Retinal pigment epithelial cell (primary cell): ENCODE measurements around the gene ENO2.

Experiments used
- DNase-seq: peaks from one replicate; pipeline ENCODE4 v3.0.0-alpha.2; 2010; ENCODE audit warnings: low read depth
- H3K4me3 ChIP-seq: 2 replicates; pipeline ENCODE4 v1.5.1; 2011; ENCODE audit warnings: mild to moderate bottlenecking, low read length, control low read depth, moderate library complexity
- CTCF ChIP-seq: conservative IDR thresholded peaks from 2 replicates; pipeline ENCODE4 v1.5.1; 2011; ENCODE audit warnings: low read depth, low read length, control low read depth, inconsistent platforms

The ENO2 gene

DNA sequence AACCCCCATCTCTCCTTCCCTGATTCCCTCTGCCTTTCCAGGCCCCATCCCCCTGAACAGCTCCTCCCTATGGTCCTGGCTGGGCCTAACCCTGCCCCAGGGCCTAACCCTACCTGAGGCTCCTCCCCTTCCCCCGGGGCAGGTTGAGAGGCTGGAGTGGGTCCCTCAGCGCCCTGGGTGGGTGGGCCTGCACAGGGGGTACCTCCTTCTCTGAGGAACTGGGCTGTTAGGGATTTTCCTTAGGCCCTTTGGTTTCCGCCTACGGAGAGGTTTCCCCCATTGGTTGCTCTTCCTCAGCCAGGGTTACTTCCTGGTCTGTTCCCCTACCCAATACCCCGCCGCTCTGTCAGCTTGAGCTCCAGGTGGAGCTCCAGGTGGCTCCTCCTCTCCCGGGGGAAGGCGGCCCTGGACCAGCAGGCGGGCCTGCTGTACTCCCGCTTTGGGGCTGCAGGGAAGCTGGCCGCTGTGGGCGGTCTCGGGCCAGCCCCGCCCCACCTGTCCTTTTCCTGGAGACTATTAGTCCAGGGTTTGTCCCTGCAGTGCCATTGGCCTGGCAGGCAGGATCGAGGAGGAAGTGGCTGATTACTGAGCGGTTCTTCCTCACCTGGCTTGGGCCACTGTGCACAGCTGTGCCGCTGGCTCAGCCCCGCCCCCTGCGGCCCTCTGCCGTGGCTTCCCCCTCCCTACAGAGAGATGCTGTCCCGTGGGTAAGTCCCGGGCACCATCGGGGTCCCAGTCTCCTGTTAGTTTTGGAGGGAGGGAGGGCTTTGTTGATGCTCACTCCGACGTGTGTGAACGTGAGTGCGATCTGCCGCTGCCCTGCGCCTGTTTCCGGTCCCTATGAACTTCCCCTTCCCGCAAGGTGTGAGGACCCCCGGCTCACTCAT lies 31.9 kb downstream of the ENO2 start:
- no peak for TF ChIP-seq CTCF
- no peak for DNase-seq
- H3K4me3 ChIP-seq, result peak overlapping the region; percentile 57

DNA sequence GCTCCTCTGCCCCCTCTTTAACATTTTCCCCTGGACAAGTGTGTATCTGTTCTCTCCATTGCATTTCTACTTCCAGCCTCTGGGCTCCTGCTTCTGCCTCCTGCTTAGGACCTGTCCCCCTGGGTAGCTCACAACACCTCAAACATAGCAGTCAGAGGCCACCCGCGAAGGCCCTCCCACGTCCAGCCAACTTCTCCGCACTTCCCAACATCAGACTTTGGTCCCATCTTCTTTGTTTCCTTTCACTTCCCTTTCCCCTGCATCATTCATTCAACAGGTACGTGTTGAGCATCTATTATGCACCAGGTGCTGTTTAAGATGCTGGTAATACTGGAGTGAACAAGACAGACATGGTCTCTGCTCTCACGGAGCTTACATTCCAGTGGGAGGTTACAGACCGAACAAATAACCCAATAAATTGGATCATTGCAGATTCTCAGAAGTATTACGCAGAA lies 32.6 kb downstream of the ENO2 start:
- no peak for TF ChIP-seq CTCF
- no peak for DNase-seq
- peak overlapping the region; percentile 57 for H3K4me3 ChIP-seq

DNA sequence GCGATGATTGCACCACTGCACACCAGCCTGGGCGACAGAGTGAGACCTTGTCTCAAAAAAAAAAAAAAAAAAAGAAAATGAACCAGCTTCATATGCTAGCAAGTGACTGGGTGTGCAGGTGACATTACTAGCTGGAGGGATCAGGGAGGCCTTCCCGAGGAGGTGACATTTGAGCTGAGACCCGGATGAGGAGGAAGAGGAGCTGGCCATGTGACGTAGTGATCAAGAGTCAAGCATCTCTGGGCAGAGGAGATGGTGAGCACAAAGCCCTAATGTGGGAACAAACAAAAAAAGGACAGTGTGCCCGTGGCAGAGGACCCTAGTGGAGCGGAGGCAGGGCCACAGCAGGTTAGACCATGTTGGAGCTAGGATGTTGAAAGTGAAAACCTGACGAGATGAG lies 33.2 kb downstream of the ENO2 start:
- H3K4me3 ChIP-seq, result no peak overlapping the region
- no peak for DNase-seq
- TF ChIP-seq CTCF, result no peak

DNA sequence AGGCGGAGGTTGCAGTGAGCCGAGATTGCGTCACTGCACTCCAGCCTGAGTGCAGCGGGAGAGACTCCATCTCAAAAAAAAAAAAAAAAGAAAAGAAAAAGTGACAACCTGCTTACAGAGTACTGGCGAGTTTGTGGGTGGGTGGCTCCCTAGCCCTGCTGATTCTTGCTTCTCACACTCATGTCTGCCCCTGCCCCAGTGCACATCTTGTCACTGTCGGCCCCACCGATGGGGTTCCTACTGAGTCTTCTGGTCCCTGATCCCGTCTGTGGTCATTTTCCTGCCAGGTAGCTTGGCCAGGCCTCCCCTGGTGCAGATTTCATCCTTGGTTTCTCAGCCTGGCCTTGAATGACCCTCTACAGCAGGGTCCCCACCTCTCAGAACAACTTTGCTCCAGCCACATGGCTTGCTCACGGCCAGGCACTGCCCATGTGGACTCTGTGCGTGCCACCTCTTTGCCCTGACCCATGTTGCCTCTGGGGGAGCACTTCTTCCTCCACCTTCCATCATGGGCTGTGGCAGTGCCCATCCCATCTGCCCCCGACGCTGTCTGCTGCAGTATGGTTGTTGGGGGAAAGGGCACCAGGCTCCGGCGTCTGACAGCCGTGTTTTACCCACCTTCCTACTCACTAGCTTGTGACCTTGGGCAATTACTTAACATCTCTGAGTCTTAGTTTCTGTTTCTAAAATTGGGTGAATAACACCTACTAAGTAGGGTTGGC lies 34.7 kb downstream of the ENO2 start:
- peak; percentile 20 for TF ChIP-seq CTCF
- no peak for DNase-seq

DNA sequence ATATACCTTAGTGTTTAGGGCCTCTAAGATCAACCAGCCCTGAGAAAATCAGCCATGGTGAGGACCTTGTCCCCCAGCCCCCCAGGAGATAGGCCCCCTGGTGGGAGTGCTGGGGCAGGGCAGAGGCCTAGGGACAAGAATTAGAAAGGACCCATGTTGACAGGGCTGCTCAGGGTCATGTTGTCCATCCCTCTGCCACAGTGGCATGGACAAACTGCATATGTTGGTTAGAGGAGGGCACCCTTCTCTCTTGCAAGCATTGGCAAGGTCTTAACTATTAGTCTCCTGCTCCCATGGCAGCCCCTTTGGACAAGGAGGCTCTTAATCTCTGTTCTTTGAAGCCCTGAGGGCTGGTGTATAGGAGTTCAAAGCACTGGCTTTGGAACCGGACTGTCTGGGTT lies 36.0 kb downstream of the ENO2 start:
- DNase-seq, result no peak
- TF ChIP-seq CTCF, result peak; percentile 41
- no peak overlapping the region for H3K4me3 ChIP-seq

More for the DNA sequence above, 34.7 kb downstream of the ENO2 start:
- no peak overlapping the region for H3K4me3 ChIP-seq

- TF ChIP-seq CTCF, result no peak
- DNase-seq, result no peak
Measured at GRCh38 chr12:6950811-6951540, 36.6 kb downstream of the ENO2 start, which contains the start of gene PTPN6. PTPN6 (plus strand) TSS chr12:6951356; CDS start chr12:6951513, 157 bp downstream.

More at GRCh38 chr12:6950811-6951540, 36.6 kb downstream of the ENO2 start, which contains the start of gene PTPN6:
- H3K4me3 ChIP-seq, result no peak within 1 kb of the TSS
